Measurements from ENCODE around the gene COA1. TPM values are rescaled to one million over a fixed set of nuclear protein-coding genes. Genes with fewer than 3 reads are reported as not detected.

Gene COA1
- total RNA-seq, 2 donors from 2014 or later, result 104 to 144 TPM

- Histone ChIP-seq H3K9ac (ENCODE audit: extremely low read depth, low read length, poor library complexity, severe bottlenecking) (no peak overlapping the region), H3K27ac (ENCODE audit: low read depth, low read length) (no peak overlapping the region), H3K27me3 (ENCODE audit: control insufficient read depth, insufficient read depth, low read length, poor library complexity, severe bottlenecking) (no peaks in the 10 kb centered on the region), H3K9me3 (ENCODE audit: control insufficient read depth, low read length) (no peaks in the 10 kb centered on the region), H3K36me3 (ENCODE audit: control insufficient read depth, insufficient read depth, low read length) (peaks cover 11% of the 10 kb centered on the region), H3K4me1 (ENCODE audit: control insufficient read depth, insufficient read depth, low read length) (peaks cover 4% of the 10 kb centered on the region), H3K4me3 (ENCODE audit: low read length) (no peak overlapping the region)
- DNase-seq, result no peak
- Mint-ChIP-seq H3K4me3 (no peak overlapping the region), H3K27ac (peak overlapping the region; percentile 54), H3K36me3 (ENCODE audit: low read depth) (peaks cover 27% of the 10 kb centered on the region), H3K27me3 (ENCODE audit: insufficient read depth) (no peaks in the 10 kb centered on the region), H3K4me1 (peaks cover 25% of the 10 kb centered on the region), H3K9me3 (peaks cover 3% of the 10 kb centered on the region)
- TF ChIP-seq CTCF (conservative IDR thresholded peaks at IDR 0.05), result no peak
Observed at GRCh38 chr7:43701500-43701854, 27.8 kb downstream of the COA1 start.

GRCh38 chr7:43700646-43701499, 28.4 kb downstream of the COA1 start:
- no peak for TF ChIP-seq CTCF (conservative IDR thresholded peaks at IDR 0.05)
- no peak overlapping the region for H3K4me3 ChIP-seq (ENCODE audit: low read length)
- Mint-ChIP-seq H3K27ac (peak overlapping the region; percentile 54), H3K36me3 (ENCODE audit: low read depth) (peaks cover 28% of the 10 kb centered on the region), H3K4me3 (no peak overlapping the region), H3K27me3 (ENCODE audit: insufficient read depth) (no peaks in the 10 kb centered on the region), H3K4me1 (peaks cover 25% of the 10 kb centered on the region), H3K9me3 (peaks cover 3% of the 10 kb centered on the region)
- peaks cover 4% of the 10 kb centered on the region for H3K4me1 ChIP-seq (ENCODE audit: control insufficient read depth, insufficient read depth, low read length)
- no peak overlapping the region for H3K9ac ChIP-seq (ENCODE audit: extremely low read depth, low read length, poor library complexity, severe bottlenecking)
- H3K27ac ChIP-seq (ENCODE audit: low read depth, low read length), result no peak overlapping the region
- H3K9me3 ChIP-seq (ENCODE audit: control insufficient read depth, low read length), result no peaks in the 10 kb centered on the region
- WGBS, 2 experiments (ENCODE audit: insufficient coverage in 1 of 2, insufficient read length in 1 of 2), result 47% methylated on average over 2 of the region's 2 CpGs; no CpG with 5 or more reads in 1 of the 2 experiments
- H3K27me3 ChIP-seq (ENCODE audit: control insufficient read depth, insufficient read depth, low read length, poor library complexity, severe bottlenecking), result no peaks in the 10 kb centered on the region
- peaks cover 10% of the 10 kb centered on the region for H3K36me3 ChIP-seq (ENCODE audit: control insufficient read depth, insufficient read depth, low read length)
- DNase-seq, result peak; percentile 51

- H3K27ac Mint-ChIP-seq, result no peak overlapping the region
- 95 to 100% methylated on average over 1 to 6 of the region's 6 CpGs for WGBS, 2 experiments (ENCODE audit: insufficient coverage in 1 of 2, insufficient read length in 1 of 2)
- peak; percentile 67 for TF ChIP-seq CTCF (conservative IDR thresholded peaks at IDR 0.05)
Observed at GRCh38 chr7:43700059-43700501, 29.2 kb downstream of the COA1 start.

More at GRCh38 chr7:43700059-43700501, 29.2 kb downstream of the COA1 start:
- H3K27me3 ChIP-seq (ENCODE audit: control insufficient read depth, insufficient read depth, low read length, poor library complexity, severe bottlenecking), result no peaks in the 10 kb centered on the region
- H3K27ac ChIP-seq (ENCODE audit: low read depth, low read length), result no peak overlapping the region
- DNase-seq, result no peak
- H3K9me3 Mint-ChIP-seq, result peaks cover 3% of the 10 kb centered on the region
- H3K36me3 Mint-ChIP-seq (ENCODE audit: low read depth), result peaks cover 20% of the 10 kb centered on the region
- H3K9ac ChIP-seq (ENCODE audit: extremely low read depth, low read length, poor library complexity, severe bottlenecking), result no peak overlapping the region
- H3K27me3 Mint-ChIP-seq (ENCODE audit: insufficient read depth), result no peaks in the 10 kb centered on the region
- H3K4me3 Mint-ChIP-seq, result no peak overlapping the region
- H3K9me3 ChIP-seq (ENCODE audit: control insufficient read depth, low read length), result no peaks in the 10 kb centered on the region
- H3K36me3 ChIP-seq (ENCODE audit: control insufficient read depth, insufficient read depth, low read length), result peaks cover 3% of the 10 kb centered on the region
- peaks cover 4% of the 10 kb centered on the region for H3K4me1 ChIP-seq (ENCODE audit: control insufficient read depth, insufficient read depth, low read length)
- peaks cover 25% of the 10 kb centered on the region for H3K4me1 Mint-ChIP-seq
- H3K4me3 ChIP-seq (ENCODE audit: low read length), result no peak overlapping the region
